COLO829 (cell line): ENCODE results near the gene ALDH16A1.

Experiments
- DNase-seq: peaks from one replicate; pipeline ENCODE4 v3.0.0; 2012; ENCODE audit warnings: low spot score

The ALDH16A1 gene

DNA sequence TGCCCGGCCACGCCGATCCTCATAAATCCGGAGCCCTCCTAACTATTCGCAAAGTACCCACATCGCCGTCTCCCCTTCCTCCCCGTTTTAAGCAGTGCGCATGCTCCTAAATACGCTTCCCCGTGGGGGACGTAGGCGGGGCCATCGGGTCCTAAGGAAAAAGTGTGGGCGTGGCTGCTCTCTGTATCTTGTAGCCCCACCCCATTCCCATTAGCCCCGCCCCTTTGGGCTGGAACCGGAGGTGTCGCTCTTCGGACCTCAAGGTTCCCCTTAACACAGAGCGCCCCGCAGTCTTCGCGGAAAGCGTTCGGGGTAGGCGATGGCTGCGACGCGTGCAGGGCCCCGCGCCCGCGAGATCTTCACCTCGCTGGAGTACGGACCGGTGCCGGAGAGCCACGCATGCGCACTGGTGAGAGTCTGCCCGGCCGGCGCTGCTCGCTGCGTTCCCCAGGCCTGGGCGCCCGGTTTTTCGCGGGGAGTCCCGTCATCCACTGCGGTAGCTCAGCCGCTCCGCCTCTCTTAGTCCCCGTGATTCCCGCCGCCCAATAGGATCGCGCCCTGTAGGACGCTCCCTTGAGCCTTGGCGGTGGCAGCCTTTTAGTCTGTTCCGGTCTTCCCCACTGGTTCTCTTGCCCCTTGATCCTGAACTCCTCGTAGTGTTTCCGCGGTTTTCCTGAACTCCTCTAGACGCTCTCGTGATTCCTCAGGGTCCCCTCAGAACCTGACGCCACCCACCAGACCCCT, at the start of gene ALDH16A1:
Gene ALDH16A1, plus strand, starts transcription at position 213 of the 744 bp plus-strand sequence. Its CDS starts 107 bp downstream, at position 320.
- peak; percentile 93 for DNase-seq

DNA sequence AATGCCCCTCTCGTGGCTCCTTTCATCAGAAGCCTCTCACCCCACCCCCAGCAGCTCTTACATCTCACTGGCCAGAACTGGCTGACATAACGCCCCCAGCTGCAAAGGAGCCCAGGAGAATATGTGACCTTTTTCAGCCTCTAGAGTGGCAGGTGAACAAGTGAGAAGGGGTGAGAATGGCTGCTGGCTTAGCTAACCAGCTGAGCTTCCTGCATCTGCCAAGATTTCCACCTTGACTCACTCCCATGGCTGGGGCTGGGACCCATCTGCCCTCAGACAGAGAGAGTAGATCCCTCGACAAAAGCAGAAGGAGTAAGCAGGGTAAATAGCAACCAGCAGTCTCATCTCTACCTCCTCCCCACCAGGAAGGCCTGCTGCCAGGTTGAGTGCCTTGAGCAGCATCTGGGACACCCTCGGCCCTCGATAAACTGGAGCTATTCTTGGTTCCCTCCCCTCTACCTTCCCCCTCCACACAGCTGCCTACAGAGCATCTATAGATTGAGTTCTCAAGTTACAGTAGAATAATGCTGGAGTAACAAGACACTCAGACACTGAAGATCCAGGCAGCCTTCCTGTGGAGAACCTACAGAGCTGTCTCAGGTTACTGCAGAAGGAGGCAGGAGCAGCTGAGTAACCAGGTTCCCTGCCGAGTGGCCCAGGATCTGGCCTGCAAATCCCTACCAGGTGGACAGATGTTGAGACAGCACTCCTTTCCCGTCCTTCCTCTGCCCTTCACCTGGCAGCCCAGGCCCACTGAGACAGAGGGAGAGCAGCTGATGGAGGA, 49.4 kb upstream of the ALDH16A1 start:
- no peak for DNase-seq

DNA sequence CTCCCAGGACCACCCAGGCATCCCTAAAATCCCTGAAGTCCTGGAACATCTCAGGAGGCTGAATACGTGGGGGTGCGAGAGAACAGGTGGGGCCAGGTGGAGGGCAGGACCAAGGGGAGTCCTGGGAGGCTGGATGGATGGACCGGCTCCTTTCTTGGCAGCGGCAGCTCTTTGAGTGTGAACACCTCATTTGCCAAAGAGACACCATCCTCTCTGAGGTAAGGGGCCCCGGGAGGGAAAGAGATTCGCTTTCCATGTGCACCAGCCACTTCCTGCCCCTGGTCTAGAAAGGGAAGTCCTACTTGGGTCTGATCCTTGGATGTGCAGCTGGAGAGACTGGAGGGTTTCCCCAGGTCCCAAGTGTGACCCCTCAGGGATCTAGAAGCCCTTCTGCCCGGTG, 45.9 kb upstream of the ALDH16A1 start:
- no peak for DNase-seq

DNA sequence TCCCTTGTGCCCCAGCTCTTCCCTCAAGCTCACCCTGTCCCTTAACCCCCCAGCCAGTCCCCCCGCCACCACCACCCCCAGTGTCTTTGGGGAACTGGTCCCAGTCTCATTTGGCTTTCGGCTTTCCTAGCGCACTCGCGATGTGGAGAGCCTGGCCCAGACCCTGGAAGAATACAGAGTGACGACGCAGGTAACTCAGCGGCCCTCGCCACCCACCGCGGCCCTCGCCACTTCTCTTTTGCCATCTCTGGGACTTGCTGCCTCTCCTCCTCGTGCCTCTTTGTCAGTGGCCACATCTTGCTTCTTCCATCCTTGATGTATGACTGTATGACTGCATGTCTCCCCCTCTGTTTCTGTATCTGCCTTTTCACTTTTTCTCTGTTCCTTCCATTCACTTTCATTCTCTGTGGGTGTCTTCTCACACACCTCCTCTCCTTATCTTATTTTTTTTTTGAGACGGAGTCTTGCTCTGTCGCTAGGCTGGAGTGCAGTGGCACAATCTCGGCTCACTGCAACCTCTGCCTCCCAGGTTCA, 45.5 kb upstream of the ALDH16A1 start:
- no peak for DNase-seq

DNA sequence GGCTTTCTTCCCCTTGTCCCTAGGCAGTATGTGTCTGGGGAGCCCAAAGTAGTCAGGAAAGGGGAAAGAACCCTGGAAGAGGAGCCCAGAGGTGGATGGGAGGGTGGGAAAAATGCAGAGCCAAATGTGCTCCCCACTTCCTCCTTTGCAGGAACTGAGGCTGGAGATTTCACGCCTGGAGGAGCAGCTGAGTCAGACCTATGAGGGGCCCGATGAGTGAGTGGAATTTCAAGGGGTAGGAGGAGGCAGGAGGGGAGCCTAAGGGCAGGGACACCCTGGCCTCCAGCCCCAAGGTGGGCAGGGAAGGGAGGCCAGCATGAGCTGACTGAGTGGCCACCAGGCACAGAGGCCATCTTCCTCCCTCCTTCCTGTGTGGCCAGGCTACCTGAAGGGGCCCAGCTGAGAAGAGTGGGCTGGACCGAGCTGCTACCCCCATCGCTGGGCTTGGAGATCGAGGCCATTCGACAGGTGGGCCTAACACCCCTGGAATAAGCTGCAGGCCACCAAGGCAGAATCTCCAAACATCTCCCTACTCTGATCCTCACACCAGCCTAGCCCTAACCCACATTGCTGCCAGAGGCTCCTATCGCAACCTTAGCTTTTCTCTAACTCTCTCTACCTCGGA, 44.1 kb upstream of the ALDH16A1 start:
- no peak for DNase-seq

DNA sequence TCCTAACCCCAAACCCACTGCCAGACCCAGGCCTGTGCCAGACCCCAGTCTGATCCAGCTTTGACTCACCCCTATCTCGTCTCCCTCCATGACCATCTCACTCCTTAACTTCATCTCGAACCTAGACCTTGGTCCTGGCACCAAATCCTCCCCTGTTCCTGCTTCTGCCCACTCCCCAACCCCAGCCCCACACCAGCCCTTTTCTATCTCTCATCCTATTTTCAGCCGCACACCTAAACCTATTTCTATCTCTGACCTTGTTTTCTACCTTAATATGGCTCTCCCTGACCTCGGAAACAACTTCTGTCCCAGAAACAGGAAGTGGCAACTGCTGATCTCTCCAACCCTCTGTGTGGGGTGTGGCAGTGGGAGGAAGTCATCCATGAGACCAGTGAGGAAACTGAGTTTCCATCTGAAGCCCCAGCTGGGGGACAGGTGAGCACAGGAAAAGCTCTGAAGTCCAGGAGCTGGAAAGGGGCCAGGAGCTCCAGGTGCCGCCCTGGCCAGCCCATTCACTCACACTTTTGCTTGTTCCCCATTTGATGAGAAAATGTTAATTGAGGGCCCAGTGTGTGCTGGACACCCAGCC, 43.5 kb upstream of the ALDH16A1 start:
- no peak for DNase-seq

DNA sequence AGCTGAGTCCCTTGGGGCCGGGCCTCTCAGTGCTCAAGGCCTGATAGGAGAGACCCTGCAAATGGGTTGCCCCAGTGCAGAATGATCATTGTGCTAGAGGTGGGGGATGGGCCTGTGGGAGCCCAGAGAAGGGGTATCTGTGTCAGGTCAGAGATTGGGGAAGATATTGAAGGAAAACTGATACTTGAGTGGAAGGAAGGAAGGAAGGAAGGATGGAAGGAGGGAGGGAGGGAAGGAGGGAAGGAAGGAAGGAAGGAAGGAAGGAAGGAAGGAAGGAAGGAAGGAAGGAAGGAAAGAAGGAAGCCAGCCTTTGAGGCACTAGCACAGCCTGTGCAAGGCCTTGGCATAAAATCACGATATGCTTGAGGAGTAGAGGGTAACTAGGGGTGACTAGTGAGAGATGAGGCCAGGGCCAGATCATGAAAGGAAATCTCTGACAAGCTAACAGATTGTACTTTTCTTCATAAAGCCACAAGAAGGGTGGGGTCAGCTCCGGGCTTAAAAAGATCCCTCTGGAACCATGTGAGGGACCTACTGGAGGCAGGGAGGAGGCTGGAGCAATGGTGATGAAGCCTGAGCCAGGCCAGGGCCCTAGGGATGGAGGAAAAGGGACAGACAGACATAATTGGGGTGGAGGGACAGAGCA, 41.2 kb upstream of the ALDH16A1 start:
- DNase-seq, result no peak

DNA sequence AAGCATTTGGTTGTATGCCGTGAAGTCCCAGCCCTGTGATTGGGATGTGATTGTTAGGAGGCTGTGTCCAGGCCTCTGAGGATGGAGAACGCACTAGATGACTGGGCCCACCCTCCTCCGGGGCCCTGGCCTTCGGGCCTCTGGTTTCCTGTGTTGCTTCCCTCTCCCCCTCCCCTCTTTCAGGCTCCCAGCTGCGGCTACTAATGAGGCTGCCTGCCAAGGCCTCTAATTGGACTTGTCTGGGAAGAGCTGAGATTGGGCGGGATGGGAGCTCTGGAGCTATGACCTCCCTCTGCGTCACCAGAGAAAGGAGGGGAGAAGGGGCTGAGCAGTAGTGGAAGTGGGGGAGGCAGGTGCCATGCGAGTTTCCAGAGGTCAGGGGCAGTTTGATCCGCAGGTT, 39.7 kb upstream of the ALDH16A1 start:
- DNase-seq, result no peak

DNA sequence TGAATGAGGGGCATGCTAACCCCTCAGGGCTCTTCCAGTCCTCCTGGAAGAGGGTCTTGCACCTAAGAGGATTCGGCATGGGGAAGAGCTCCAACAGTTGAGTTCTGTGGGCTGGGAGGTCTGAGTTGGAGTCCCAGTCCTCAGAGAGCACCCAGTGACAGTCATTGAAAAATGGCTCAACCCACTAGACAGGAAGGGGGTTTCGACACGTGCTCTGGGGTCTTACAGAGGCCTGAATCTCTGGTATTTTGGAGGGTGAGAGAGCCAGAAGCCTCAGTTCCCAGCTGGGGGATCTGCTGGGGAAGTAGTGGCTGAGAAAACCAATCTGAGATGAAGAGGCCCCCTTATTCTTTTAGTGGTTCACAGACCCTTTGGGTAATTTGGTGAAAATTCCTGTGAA, 38.8 kb upstream of the ALDH16A1 start:
- no peak for DNase-seq

DNA sequence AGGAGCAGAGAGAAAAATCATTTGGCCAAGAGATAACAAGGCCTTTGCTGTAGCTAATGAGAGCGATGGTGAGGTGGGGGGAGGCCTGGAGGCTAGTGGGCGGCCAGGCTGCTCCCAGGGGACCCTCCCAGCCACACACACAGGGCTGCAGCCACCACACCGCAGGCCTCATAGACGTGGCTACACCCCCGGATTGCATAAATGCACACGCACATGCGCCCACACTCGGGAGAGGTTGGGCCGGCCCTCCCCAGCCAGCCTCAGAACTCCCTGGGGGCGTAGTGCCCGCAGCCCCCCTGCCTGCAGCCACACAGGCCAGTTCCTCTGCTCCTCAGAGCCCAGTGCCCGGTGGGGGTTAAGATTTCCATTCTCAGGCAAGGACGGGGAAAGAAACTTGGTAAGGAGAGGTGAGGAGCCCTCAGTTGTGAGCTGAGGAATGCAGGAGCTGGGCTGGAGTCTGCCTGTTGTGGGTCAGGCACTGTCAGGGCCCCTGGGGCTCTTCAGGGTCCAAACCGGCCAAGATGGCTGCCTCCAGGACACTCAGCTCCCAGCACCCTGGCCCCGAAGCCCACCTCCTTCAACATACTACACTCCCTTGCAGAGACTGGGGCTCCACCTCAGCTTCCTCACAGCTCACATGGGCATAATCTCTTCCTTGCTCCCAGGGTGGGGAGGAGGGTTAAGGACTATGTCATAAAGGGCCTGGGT, 37.8 kb upstream of the ALDH16A1 start:
- DNase-seq, result no peak

DNA sequence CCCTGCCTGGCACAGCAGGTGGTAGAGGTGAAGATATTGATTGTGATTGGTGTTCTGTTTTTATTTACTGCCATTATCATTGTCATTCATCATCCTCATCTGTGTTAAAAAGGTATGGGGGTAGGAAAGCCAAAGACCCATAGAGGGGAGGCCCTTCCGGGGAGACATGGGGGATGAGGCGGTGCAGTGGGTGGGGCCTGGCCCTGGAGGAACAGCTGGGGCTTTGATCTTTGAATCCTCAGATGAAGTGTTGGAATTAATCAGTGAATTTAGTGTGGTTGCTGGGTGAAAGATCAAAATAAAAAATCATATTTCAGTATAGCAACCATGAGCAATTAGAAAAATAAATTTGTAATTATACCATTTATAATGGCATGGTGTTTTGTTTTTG, 37.2 kb upstream of the ALDH16A1 start:
- no peak for DNase-seq

DNA sequence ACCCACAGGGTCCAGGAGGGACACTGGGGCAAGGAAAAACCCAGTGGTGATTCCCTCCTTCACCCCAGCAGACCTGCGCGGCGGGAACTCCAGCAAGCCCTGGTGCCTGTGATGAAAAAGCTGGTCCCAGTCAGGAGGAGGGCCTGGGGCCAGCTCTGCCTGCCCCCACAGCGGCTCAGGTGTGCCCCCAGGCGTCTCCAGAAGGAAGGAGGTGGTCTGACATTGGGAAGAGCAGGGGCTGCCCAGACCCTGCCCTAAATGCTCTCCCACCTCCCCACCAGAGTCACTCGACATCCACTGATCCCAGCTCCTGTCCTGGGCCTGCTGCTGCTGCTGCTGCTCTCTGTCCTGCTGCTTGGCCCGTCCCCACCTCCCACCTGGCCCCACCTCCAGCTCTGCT, 35.9 kb upstream of the ALDH16A1 start:
- DNase-seq, result no peak

DNA sequence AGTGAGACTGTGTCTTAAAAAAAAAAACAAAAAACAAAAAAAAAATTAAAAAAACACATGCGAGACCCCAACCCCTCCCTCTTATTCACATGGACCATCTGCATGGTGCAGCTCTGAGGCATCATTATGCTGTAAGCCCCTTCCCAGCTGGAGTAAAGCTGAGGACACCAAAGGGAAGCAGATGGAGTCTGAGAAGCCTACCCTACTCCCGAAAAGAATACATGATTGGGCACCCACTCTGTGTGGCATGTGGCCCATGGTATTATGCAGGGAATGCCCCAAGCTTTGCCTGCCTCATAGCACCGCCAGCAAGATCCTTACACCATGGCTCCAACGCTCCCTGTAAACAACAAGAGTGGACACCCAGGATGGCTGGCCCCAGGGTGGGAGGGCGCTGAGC, 34.5 kb upstream of the ALDH16A1 start:
- DNase-seq, result no peak

DNA sequence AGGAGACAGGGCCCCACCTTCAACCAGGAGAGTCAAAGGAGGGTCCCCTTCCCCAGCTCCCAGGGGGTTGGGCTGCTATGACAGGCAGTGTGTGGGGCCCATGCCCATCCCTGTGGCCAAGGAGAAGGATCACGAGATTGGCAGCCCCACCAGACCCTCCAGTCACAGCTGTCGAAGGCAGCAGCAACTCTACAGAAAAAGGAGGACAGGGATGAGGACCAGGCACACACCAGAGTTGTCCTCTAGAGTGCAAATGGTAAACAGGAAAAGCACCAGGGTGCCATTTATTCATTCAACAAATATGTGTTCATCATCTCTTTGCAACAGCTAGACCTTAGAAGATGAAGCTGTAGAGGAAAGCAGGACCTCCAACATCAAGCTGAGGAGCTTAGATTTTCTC, 33.9 kb upstream of the ALDH16A1 start:
- DNase-seq, result no peak

DNA sequence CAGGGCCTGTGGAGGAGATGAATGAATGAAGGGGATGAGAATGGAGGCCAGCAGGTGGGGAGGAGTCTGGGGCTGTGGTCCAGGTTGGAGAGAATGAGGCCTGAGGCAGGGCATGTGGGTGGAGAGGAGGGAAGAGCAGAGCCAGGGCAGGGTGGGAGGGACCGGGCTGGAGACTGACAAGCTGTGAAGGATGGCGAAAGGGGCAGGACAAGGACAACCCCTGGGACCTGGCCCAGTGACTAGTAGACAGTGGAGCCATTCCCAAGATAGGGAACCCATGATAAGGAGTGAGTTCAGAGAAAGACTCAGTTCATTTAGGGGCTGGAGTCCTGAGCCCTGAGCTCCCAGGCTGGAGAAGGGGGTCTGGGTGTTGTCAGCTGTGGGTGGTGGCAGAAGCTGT, 32.8 kb upstream of the ALDH16A1 start:
- no peak for DNase-seq

DNA sequence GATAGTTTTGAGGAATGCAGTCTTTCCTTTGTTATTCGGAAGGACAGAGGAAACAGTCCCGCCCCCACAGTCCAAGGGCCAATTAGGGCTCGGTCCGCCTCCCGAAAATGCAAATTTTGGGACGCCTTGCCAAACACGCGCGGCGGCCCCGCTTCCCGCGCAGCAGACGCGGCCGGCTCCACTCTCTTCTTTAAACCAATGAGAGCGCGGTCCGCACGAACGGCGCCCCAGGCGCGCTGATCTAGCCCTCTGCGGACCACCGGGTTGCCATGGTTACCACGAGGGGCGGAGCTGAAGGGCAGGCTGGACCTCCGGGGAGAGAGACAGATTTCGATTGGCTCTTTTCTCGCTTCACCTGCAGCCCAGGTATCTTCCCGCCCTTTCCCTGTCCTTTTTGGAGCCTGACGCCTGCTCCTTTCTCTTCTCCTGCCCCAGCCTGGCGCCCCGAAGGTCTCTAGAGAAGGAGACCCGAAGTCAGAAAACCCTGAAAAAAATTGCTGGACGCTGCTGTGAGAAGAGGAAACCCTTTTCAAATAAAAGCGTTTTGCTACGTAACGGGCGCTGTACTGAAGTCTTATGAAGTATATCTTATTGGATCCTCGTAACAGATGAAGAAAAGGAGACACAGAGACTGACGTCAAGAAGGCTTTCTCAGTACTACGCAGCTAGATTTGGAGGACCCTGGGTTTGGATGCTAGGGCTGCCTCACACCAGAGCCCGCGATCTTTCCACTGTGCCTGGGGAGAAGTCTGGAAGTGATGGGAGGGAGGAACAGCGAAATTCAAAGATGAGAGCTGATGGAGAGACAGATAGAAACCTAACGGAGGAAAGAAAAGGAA, 31.8 kb upstream of the ALDH16A1 start:
- peak; percentile 81 for DNase-seq

DNA sequence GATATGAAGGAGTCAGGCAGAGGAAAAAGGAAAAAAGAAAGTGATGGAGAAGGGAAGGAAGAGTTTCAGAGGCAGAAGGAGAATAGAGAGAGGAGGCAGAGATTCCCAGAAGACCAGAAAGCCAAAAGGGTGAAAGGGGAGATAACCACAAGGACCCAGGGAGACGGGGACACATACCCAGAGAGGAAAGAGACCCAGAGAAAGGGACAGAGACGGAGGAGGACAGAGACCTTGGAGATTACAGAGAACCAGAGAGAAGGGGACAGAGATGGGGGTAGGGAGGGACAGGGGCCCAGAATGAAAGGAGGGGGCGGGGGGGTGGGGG, 31.2 kb upstream of the ALDH16A1 start:
- no peak for DNase-seq

DNA sequence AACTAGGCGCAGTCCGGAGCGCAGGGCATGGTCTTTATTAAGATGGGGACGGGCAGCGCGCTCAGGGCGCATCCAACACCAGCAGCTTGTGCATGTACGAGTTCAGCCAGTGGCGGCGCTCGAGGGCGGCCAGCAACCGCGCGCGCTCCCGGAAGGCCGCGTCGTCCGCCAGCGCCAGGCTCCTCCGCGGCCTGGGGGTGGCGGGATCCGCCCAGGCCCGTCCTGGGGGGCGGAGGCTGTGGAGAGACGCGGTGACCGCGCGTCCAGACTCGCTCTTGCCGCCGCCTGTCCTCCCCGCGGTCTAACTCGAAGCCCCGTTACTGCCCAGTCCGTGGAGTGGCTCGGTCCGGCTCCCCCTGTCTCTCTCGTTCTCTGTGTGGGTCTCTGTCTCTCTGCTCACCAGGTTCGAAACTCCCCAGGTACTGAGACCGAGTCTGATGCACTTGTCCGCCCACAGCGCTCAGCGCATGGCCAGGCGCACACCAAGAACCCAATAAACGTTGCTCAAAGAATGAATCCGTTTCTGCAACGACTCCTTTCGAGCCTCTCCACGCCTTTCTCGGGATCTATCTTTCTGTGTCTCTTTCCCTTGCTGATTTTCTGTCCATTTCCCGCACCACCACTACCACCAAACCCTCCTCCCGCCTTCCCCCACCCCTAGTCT, 30.5 kb upstream of the ALDH16A1 start:
- DNase-seq, result no peak

DNA sequence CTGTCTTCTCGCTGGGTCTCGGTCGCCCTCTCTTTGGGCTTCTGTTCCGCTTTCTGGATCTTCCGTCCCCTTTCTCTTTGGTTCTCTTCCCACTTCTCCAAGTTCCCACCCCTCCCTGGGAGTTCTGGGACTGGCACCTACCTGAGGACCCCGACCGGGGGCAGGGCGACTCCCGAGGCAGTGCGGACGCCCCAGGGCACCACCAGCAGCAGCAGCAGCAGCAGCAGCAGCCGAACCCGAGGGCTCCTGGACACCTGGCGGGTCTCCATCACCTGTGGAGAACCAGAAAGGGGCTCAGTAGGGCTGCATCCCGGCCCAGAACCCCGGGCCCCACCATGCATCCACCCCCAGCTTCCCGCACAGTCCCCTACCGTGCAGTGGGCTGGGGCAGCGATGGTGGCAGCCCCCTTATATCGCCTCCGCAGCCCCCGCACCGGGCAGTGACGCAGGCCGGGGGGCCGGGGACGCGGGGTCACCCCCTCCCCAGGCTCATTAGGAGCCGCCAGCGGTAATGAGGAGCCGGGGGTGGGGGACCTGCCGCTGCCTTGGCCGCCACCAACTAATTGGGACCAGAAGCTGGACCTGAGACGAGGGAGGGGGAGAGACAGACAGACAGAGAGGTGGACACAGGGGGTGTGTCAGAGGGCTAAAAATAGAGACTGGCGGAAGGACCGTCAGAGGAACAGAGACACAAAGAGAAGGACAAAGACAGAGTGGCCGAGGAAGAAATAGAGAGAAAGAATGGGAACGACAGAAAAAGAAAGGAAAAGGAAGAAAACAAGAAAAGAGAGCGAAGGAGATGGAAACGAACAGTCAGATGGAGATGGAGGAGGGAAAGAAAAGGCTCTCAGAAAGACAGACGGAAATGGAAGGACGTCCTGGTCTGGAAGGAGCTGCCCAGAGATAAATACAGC, 29.7 kb upstream of the ALDH16A1 start, which contains the start of gene PTH2:
Gene PTH2, minus strand, starts transcription at position 371 of the 914 bp plus-strand sequence. Its CDS starts 102 bp downstream, at position 269.
- no peak for DNase-seq
